GM12874 (cell line): ENCODE measurements around the gene WDFY3.

Source experiments
- TF ChIP-seq, protein P1 (sequence below): IDR thresholded peaks from 2 replicates; pipeline ENCODE4 v1.5.1; 2011; ENCODE audit warnings: low read depth, mild to moderate bottlenecking, control low read depth, low read length, moderate library complexity; ENCODE audit not compliant: insufficient read depth

Gene WDFY3

DNA sequence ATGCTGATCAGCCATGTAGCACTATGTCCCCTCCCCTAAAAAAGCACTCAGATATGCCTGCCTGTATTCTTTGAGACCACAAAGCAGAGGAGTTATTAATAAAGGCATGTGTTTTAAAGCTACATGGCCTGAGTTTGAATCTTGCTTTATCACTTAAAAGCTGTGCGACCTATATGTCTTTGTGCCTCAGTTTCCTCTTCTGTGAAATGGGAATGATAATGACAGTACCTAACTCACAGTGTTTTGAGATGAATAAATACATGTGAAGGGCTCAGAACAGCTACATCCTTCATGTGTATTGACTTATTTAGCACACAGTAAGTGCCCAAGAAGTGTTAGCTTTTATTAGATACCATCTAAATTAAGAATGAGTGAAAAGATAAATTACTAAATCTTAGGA lies 180.0 kb downstream of the WDFY3 start:
- TF ChIP-seq, protein P1, sequence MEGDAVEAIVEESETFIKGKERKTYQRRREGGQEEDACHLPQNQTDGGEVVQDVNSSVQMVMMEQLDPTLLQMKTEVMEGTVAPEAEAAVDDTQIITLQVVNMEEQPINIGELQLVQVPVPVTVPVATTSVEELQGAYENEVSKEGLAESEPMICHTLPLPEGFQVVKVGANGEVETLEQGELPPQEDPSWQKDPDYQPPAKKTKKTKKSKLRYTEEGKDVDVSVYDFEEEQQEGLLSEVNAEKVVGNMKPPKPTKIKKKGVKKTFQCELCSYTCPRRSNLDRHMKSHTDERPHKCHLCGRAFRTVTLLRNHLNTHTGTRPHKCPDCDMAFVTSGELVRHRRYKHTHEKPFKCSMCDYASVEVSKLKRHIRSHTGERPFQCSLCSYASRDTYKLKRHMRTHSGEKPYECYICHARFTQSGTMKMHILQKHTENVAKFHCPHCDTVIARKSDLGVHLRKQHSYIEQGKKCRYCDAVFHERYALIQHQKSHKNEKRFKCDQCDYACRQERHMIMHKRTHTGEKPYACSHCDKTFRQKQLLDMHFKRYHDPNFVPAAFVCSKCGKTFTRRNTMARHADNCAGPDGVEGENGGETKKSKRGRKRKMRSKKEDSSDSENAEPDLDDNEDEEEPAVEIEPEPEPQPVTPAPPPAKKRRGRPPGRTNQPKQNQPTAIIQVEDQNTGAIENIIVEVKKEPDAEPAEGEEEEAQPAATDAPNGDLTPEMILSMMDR: no peak

DNA sequence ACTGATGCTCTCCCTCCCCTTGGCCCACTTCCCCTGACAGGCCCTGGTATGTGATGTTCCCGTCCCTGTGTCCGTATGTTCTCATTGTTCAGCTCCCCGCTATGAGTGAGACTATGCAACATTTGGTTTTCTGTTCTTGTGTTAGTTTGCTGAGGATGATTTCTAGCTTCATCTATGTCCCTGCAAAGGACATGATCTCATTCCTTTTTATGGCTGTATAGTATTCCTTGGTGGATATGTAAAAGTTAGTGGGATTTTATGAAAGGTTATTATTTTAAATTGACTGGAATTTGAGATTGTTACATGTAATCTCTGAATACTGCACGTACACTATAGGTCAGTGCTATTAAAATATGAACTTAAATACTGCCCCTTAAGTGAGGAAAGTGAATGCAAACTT lies 184.0 kb downstream of the WDFY3 start:
- TF ChIP-seq, protein P1: no peak

DNA sequence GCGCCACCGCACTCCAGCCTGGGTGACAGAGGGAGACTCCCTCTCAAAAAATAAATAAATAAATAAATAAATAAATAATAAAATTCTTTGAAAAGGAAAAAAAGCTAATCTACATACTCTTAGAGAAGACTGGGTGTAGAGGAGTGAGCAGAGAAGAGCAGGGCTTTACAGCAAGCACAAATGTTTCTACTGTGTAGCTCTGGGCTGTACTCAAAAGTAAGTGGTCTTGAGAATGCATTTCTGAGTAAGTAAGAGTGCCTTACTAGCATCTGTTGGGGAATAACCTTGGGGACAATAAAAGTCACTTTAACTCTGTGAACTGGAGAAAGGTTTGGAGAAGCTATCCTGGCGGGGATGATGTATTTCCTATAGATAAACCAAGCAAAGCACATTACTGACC lies 185.8 kb downstream of the WDFY3 start:
- TF ChIP-seq, protein P1: no peak

DNA sequence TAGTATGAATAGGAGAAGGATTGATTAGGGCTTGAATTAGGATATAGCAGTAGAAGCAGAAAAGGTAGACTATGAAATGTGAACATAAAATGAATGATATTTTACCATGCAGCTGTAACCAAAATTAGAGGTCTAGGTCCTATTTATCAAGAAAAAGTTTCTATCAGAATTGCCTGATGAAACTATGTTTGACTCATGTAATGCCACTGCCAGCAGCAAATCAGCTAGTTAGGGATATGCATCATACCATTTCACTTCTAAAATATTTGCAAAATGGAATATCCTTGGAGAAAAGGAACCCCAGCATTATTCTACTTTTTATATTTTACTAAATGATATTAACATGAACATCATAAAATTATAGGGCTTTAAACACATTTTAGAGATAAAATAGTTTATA lies 188.4 kb downstream of the WDFY3 start:
- TF ChIP-seq, protein P1: no peak

DNA sequence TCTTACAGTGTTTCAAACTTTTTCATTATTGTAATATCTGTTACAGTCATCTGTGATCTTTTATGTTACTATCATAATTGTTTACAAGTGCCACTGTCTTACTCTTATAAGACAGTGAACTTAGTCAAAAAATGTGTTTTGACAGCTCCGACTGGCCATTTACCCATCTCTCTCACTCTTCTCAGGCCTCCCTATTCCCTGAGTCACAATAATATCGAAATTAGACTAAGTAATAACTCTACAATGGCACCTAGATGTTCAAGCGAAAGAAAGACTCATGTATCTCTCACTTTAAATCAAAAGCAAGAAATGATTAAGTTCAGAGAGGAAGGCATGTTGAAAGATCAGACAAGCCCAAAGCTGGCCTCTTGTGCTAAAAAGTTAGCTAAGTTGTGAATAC lies 199.3 kb downstream of the WDFY3 start:
- TF ChIP-seq, protein P1: no peak

DNA sequence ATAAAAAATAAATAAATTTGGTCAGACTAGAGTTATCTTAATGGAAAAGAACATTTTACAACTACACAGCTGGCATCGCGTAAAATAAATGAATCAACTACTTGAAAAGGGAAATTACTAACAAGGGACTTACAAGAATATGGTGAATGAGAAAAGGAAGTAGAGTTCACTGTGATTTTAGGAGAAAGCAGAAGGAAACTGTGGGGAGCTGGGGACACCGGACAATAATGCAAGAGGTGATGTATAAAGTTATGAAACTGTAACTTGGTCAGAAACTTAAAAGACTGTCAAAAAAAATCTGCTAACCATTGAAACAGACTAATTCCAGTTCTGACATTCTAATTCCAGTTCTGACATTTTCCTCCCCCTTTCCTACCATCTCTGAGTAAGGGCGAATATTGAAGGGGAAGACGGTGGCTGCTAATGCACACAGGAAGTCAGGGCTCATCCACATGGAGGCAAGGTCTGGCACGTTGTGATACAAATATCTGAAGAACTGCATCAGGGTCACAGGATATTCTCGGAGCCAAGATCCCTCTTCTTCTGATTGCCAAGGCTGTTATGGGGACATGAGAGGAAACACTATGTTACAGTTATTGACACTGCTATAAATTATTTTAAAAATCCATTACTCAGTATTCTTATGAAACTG lies 213.0 kb downstream of the WDFY3 start:
- TF ChIP-seq, protein P1: no peak

DNA sequence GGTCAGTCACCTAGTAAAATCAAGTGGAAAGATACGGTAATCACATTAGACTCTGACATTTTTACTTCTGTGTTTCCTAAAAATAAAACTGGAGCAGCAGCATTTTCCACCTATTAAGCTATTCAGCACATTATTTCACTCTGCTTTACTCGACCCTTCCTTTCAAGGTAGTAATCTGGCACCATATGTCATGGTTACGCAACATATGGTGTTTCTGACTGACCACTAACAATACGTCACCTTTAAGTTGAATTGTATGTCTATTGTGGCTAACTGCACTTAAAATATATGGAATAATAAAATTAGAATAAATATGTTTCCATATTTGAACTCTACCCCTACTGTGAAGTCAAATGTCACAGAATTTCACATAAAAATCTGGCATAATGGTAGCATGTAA lies 214.8 kb downstream of the WDFY3 start:
- TF ChIP-seq, protein P1: no peak
